Skin of body (tissue), 2 donors: Measurements from ENCODE around the gene TMEM9. TPM values are rescaled to one million over a fixed set of nuclear protein-coding genes. Genes with fewer than 3 reads are reported as not detected.

Source experiments
- DNase-seq: peaks from one replicate; lab custom pipeline; 2025; lab: John Stamatoyannopoulos, UW
- total RNA-seq: library from RNA; depleted of rRNA; stranded (reverse); fragments of >200 nt; gene quantifications from one replicate; pipeline ENCODE4 v1.2.3, GENCODE V29; 2014

TMEM9 gene
- total RNA-seq, 1 donor from 2014 or later, result 57.1 TPM

DNA sequence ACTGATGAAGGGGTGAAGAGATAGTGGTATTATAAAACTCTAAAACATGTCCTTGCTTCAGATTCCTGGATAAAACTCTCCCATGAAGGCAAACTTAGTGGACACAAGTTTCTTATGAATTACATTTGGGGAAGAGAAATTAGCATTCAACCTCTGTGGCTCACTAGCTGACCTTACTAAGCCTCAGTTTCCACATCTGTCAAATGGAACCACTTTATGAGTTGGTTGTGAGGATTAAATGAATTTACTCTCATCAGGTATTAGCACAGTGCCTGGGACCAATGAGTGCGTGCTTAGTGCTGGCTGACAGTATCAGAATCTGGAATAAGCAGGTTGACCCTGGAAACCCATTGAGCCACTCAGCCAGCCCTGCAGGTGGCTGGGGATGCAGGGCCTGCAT is 44.6 kb downstream of the TMEM9 start:
- DNase-seq, result no peak

DNA sequence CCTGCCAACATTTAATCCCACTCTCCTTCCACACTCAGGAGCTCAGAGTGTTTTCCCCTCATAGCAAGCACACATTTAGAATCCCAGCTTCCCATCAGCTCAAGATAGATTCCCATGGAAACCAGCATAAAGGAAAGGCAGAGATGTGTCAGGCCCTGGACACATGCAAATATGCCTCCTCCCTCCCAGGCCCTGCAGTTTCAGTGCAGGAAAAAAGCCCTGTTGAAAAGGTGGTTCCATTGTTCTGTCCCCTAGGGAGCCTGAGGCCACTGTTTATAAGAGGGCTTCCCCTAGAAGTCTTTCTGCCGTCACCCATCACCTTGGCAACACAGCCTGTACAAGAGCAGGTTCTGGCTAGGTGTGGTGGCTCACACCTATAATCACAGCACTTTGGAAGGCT is 45.7 kb downstream of the TMEM9 start:
- no peak for DNase-seq

DNA sequence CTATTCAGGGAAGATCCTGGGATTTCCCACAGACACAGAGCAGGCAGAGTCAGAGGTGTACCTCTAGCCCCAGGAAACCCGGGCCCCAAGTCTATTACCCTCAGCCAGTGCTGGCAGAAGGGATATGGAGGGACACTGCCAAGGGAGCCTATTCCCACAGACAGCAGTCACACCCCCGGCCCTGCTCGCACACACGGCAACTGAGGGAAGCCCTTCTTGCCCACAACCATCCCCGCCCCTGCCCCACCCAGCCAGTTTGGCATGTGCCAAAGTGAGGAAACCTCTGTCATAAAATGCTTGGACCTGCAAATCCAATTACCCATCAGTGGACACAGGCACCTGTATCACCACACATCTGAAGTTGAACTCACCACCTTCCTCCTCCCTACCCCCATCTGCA is 48.6 kb downstream of the TMEM9 start:
- DNase-seq, result no peak

DNA sequence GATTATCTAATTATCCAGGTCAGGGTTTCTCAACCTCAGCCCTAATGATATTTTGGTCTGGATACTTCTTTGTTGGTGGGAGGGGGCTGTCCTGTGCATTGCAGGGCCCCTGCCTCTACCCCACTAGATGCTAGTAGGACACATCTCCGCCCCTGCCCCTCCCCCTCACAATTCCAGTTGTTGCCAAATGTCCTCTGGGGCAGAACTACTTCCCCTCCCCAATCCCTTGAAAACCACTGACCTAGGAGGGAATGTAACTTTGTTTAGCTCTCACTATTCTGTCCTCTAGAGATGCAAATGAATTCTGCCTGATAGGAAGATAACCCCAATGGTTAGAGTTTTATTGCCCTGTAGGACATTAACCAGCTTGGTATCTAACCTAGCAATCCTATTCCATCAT is 50.1 kb downstream of the TMEM9 start:
- no peak for DNase-seq

DNA sequence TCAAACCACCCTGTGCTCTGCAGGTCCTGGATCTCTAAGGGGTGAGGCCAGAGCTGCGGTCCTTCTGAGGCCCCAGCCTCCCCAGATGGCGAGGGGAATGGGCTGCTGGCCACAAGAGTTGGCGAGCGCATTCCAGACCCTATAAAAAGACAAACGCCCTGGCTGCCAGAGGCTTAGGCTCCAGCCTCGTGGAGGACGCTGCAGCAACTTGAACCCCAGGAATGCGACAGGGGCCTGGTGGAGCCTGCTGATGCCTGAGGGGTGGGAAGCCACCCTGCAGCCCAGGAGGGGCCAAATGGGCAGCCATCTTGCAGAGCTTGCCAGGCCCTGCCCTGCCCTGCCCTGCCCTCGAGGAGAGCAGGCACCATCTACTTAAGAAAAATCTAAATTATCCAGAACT is 50.6 kb downstream of the TMEM9 start:
- no peak for DNase-seq

DNA sequence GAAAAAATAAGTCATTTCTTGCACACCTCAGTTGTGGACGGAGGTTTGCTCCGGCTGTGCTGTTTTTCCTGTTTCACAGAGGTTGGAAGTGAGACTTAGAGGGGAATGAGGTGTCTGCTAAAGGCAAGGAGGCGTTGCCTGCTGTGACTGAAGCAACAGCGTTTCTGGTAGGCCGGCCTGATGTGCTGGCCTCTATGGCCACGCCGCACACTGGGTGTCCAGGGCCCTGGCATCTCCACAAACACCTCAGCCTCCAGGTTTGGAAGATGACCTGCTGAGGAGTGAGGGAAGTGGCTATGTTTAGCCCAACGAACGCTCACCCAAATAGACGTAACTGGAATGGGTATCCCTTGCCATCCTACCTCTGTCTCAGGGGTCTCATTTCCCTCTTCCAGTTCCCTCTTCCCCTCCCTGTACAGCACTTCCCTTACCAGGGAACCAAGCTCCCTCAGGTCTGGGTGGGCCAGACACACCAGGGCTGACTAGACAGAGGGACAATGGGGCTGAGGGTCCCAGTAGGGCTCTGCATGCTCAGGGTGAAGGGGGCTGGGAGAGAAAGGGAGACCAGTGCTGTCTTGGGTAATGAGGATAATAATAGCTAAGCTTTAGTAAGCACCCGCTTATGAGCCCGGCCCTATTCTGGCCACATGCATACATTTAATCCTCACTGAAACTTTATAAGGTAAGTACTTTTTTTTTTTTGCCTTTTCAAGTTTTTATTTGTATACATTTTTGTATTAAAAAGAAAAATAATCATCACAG is 53.9 kb downstream of the TMEM9 start:
- no peak for DNase-seq

DNA sequence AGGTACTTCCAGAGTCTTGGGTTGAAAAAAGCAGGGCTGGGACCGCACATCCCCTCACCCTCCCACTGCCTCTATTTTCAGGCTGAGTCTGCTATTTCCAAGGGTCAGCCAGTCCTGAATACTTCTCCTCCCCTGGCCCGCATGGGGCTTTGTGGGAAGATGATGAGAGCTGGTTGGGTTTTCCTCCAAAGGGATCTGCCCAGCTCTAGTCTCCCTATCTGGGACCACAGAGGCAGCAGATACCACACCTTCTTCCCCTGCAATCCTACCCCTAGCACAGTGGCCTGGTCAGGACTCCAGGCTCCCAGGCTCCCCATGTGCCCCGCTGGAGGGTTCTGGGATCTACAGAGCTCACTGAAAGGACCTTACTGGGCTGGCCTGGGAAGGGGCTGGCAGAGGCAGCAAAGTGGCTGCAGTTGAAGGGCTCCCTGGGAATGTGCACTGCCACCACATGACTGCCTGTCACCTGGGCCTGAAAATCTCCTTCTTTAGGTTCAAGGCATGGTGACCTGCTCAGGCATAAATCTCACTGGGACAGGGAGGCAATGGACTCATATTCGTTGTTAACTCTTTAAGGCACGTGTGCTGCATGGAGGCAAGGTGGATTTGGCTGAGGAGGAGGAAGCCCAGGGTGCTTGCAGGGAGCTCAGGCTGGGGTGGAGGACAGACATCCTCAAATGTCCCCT is 55.1 kb downstream of the TMEM9 start:
- DNase-seq, result no peak

DNA sequence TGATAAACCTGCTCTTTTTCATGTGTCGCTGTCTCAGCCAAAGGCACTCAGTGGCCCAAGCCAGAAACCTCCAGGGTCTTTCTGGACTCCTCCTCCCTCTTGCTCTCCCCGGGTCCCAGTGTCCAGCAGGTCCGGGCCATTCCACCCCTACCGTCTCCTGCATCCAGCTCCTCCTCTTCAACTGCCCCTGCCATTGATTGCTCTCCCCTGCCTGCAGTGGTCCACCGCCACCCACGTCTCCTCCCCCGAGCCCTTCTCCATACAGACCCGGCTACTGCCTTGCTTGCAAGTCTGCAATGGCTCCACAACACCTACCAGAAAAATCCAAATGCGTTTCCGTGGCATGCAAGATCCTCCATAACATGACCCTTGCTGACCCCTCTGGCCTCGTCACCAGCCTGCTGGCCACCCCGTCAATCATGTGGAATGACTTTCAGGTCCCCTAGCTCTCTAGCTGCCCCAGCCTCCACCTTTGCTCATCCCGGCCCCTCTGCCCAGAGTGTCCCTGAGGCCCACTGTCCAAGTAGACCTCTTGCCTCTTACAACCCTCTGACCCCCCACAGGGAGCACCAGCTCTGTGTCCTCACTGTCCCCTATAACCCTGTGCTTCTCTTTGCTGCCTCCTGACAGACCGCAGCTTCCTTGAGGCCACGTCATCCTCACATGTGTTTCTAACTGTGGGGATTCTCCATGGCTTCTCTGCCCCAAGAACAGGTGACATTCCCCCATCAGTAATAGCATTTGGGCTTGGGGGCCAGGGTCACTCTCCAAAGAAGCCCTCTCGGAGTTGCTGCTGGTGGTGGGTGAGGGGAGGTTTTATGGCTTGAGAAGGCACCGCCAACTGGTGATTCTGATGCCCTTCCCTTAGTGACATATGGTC is 57.1 kb downstream of the TMEM9 start:
- DNase-seq, result no peak

DNA sequence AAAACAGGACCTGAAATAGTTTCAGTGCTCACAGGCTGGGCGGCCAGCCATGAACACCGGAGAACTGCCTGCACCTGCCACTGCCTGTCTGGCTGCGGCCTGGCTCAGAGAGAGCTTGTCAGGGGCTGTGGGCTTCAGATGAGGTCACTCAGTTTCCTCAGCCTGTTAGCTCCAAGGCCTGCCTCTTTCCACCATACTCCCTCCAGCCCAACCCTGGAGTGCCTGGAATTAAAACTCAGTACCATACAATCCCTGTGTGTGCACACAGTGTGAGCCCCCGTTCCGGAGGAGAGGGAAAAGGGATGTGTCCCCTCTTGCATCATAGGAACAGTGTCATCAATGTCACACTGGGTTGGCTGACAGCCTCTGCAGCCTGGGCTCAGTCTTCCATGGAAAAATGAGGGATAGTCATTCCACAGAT is 58.2 kb downstream of the TMEM9 start:
- DNase-seq, result no peak

DNA sequence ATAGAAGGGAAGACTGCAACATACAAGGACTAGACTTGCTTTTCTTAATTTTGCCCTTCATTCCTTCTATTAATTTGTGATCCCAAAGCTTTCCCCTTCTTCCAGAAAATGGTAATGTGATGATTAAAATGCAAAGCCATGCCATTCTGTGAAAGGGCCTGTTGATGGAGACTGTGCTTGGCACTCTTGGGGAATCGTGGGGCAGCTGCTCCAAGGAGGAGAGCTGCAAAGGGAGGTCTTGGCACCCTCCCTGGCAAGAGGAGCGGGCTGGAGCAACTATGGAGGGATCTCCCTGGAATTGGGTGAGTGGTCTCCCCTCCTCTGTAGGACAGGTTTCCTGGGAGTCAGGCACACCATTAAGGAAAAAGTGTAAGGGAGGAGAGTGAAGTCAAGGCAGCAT is 58.7 kb downstream of the TMEM9 start:
- DNase-seq, result no peak

DNA sequence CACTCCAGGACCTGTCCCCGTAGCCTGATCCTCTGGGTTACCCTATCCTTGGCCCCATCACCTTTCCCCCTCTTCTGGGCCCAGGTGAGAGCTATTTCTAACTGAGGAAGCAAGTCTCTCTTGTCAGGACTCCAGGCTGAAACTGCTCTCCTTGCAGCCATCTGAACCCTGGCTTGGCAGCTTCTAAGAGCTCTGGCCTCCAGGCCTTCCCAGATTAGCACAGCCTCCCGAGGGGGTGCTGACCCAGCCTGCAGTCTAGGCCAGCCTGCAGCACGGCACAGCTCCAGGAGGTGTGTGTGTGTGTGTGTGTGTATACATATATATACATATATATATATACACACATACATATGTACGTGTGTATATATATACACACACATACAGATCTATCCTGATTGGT is 59.4 kb downstream of the TMEM9 start:
- DNase-seq, result no peak

DNA sequence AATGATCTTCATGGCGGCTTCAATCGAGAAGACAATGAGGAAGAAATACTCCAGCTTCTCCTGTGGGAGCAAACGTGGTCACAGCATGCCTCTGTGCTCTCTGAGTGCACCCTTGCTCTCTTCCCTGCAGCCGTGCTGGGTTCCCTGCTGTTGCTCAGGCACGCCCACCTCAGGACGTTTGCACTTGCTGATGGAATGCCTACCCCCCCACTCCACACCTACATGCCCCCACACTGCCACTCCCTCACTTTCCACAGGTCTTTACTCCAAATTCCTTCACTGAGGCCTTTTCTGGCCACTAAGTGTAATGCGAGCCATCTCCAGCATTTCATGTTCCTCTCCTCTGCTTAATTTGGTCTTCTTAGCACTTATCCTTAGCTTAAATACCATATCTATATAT is 60.3 kb downstream of the TMEM9 start:
- no peak for DNase-seq

DNA sequence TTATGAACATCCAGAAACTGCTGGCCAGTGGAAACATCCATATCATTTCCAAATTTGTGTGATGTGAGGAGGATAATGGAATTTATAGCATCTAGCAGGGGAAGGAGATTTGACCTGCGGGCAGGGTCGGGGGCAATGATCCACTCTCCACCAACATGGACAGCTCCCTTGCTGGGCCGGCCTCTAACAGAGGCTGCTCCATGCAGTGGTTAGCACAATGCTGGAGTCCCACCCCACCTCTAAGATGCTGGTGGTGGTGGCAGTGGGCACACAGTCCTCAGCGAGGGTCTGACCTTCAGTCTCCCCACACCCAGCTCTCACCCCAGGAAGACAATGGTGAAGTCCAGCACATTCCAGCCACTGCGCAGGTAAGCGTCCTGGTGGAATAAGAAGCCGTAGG is 60.7 kb downstream of the TMEM9 start:
- DNase-seq, result no peak

DNA sequence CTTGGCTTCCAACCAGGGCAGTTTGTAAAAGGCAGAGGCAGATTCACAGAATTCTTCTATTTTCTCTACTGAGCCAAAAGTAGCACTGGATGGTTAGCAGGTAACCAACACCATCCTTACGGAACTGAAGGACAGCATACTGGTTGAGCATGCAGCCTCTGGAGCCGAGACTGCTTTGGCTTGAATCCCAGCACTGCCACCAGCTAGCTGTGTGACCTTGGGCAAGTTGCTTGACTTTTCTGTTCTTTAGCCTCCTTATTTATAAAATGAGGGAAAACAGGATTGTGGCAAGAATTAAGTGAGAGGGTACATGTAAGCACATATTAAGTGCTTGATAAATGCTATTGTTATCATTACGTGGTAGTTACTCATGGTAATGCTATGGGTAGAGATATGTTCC is 61.5 kb downstream of the TMEM9 start:
- DNase-seq, result no peak

DNA sequence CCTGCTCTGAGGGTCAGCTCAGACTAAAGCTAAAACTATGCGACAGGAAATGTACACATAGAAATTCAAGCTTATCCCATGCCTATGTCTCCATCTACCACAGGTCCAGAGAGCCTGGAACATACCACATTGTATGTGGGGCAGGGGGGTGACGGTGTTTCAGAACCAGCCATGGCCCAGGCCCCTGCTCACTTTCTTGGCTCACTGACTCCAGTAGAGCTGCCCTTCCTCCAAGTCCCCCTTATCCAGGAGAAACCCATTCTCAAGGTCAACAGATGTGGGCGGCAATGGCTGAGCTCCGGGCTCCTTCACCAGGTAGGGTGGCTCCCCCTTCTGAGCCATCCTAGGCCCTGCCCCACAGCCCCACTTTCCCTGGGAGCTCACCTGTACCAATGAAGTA is 63.0 kb downstream of the TMEM9 start:
- DNase-seq, result no peak

DNA sequence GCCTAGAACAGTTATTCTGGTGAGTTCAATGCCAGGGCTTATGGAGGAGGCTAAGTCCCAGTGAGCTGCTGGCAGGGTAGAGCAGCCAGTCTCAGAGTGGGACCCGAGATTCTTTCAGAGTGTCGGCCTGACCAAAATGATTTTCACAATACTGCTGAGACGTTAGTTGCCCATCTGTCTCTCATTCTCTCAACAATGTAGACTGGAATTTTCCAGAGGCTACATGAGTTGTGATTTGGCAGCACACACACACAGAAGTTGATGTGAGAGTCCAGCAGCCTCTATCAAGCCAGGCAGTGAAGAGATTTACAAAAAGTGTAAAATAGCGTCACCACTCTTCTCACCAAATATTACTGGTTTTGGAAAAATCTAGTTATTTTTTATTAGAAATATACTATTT is 63.7 kb downstream of the TMEM9 start:
- peak; percentile 79 for DNase-seq

DNA sequence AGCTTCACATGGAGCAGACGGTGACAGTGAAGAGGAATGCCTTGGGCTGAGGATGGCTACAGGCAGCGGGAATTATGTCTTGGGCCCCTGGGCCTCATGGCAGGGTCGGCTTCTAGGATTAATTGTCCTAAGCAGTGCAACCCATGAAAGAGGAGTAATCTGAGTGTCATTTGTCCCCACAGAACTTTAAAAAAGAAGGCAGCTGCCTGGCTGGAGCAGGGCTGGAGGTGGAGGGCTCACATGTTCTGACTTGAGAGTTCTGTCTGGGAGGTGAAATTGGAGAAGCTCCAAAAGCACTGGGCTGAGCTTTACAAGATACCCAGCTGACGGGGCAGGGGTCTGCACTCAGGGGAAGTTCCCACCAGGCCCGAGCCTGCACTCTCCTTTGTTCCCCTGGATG is 64.7 kb downstream of the TMEM9 start:
- no peak for DNase-seq

DNA sequence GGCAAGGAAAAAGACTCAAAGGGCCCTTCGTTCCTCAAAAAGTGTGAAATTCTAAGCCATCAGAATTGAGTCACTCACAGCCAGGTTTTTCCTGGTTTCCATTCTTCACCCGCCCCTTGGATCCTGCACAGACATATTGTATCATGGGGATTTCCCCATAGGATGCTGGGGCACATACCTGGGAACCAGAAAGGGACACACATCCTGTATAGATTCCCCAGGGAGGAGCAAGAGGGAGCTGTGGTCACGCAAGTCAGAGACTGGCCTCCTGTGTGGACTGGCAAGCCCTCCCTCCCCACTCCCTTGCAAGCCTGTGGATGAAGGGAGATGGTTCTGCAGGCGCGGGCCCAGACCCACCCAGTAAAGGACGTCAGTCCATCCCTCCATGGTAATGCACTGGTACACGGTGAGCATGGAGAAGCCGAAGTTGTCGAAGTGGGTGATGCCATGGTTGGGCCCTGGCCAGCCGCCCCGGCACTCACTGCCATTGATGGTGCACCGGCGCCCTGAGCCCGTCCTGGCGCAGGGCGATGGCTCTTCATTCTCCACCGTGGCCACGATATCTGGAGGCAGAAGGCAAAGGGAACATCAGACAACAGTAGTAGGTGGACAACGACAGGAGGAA is 65.3 kb downstream of the TMEM9 start:
- DNase-seq, result no peak

DNA sequence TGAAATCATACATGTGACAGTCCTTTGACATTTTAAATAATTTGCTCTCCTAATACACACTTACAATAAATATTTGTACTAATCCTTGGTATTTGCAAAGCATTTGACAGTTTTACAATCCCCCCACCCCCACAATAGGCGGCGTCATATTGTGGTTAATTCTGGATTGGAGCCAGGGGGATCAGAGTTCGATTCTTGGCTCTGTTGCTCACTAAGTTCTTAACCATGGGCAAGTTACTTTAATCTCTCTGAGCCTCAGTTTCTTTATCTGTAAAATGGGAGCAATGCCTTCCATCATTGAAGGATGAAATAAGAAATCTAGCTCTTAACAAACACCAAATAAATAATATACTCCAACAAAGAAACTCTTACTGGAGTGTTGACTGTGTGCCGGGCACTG is 65.9 kb downstream of the TMEM9 start:
- no peak for DNase-seq

DNA sequence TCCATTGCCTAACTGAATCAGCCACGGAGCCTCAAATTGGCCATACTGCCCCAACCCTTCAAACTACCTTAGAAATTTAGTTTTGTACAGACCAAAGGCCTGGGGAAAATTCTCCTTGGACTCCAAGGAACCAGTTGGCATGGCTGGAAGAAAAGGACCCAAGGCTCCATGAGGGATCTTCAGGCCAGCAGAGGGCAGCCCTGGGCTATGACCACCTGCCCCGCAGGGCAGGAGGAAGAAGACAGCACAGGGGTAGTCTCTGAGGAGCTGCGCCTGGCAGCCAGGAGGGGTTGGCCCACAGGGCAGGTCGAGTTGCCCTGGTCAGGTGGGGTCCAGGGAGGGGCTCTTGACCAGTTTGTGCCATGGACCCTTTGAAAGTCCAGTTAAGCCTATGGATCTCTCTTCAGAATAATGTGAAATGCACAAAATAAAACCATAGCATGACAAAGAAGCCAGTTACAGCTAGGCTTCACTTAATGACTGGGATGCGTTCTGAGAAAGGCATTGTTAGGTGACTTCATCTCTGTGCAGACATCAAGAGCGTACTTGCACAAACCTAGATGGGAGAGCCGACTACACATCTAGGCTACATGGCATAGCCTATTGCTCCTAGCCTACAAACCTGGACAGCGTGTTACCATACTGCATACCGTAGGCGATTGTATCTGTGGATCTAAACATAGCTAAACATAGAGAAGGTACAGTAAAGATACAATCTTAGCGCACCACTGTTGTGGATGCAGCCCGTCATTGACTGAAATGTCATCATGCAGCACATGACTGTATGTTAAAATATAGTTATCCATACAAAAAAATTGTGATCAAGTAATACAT is 68.2 kb downstream of the TMEM9 start:
- no peak for DNase-seq
